Loucy (cell line): Measurements from ENCODE around the gene ROBO1.

Experiments used
- H2AFZ ChIP-seq: fragments of 200-600 bp; sonication (generic); 2 replicates; pipeline ENCODE4 v1.6.0; 2016; ENCODE audit warnings: antibody characterized with exemption, mild to moderate bottlenecking, low read length, moderate library complexity
- H3F3A ChIP-seq: fragments of 200-600 bp; 2 replicates; pipeline ENCODE4 v1.6.0; 2016; ENCODE audit warnings: antibody characterized with exemption, low read depth, mild to moderate bottlenecking
- H3K27me3 ChIP-seq: fragments of 200-600 bp; sonication (generic); 2 replicates; pipeline ENCODE4 v1.6.1; 2014; ENCODE audit warnings: low read length, mild to moderate bottlenecking; ENCODE audit not compliant: insufficient read depth, poor library complexity, severe bottlenecking
- H3K36me3 ChIP-seq: fragments of 200-600 bp; sonication (generic); 2 replicates; pipeline ENCODE4 v1.6.1; 2016; ENCODE audit warnings: low read length; ENCODE audit not compliant: insufficient read depth
- H3K4me1 ChIP-seq: fragments of 200-600 bp; sonication (generic); 2 replicates; pipeline ENCODE4 v1.5.1; 2014; ENCODE audit warnings: low read length, mild to moderate bottlenecking; ENCODE audit not compliant: insufficient read depth, poor library complexity, severe bottlenecking
- H3K4me2 ChIP-seq: fragments of 200-600 bp; sonication (generic); 2 replicates; pipeline ENCODE4 v1.6.0; 2014; ENCODE audit warnings: antibody characterized with exemption, low read length, low read depth, mild to moderate bottlenecking; ENCODE audit not compliant: poor library complexity, severe bottlenecking
- H3K4me3 ChIP-seq: fragments of 200-600 bp; sonication (generic); 2 replicates; pipeline ENCODE4 v1.5.1; 2014; ENCODE audit warnings: low read length, mild to moderate bottlenecking, mixed read lengths; ENCODE audit not compliant: poor library complexity, severe bottlenecking
- H3K79me2 ChIP-seq: fragments of 200-600 bp; sonication (generic); 2 replicates; pipeline ENCODE4 v1.6.1; 2014; ENCODE audit warnings: low read length; ENCODE audit not compliant: insufficient read depth
- H3K9ac ChIP-seq: fragments of 200-600 bp; sonication (generic); 2 replicates; pipeline ENCODE4 v1.6.0; 2014; ENCODE audit warnings: mild to moderate bottlenecking, low read depth, low read length, moderate library complexity; ENCODE audit not compliant: poor library complexity, severe bottlenecking
- H3K9me2 ChIP-seq: fragments of 200-600 bp; sonication (generic); replicated peaks from 2 replicates; pipeline ENCODE4 v1.6.1; 2016; ENCODE audit warnings: low read depth, low read length, mixed read lengths
- H3K9me3 ChIP-seq: fragments of 200-600 bp; sonication (generic); 2 replicates; pipeline ENCODE4 v1.6.1; 2014; ENCODE audit warnings: mild to moderate bottlenecking, antibody characterized with exemption, low read length, low read depth; ENCODE audit not compliant: insufficient read depth
- H4K20me1 ChIP-seq: fragments of 200-600 bp; sonication (generic); 2 replicates; pipeline ENCODE4 v1.6.0; 2014; ENCODE audit warnings: antibody characterized with exemption, low read length, mild to moderate bottlenecking; ENCODE audit not compliant: insufficient read depth, poor library complexity, severe bottlenecking
- CTCF ChIP-seq: fragments of 200-600 bp; sonication (generic); conservative IDR thresholded peaks from 2 replicates; pipeline ENCODE4 v1.5.1; 2014; ENCODE audit warnings: mild to moderate bottlenecking, antibody characterized with exemption, low read length
- EZH2phosphoT487 ChIP-seq: fragments of 200-600 bp; IDR thresholded peaks from 2 replicates; pipeline ENCODE4 v1.6.1; 2018; ENCODE audit warnings: antibody characterized with exemption, mild to moderate bottlenecking, moderate library complexity, borderline replicate concordance

The ROBO1 gene

DNA sequence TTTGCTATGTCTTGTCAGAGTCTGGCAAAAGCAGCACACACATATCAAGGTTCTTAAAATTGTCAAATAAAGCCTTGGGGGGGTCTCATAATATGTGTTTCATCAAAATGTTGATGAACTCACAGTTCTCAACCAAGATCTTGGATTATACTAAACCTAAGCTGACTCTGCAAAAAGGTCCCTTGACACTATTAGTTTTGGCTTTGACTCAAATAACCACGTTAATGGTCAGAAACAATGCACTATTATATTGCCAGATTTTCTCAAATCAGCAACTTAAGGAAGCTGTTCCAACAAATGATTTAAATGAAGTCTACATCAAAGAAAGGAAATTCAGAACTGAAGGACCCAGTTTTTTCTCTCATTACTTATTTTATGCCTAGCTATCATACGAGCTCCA lies 1063.9 kb downstream of the ROBO1 start:
- TF ChIP-seq EZH2phosphoT487 (no peak), CTCF (no peak)
- no peak overlapping the region for H3K4me3 ChIP-seq
- no peak overlapping the region for H2AFZ ChIP-seq
- H4K20me1 ChIP-seq: no peaks in the 10 kb centered on the region
- no peak overlapping the region for H3K4me2 ChIP-seq
- H3K36me3 ChIP-seq: no peaks in the 10 kb centered on the region
- no peak overlapping the region for H3K9ac ChIP-seq
- H3K79me2 ChIP-seq: no peaks in the 10 kb centered on the region
- no peaks in the 10 kb centered on the region for H3F3A ChIP-seq
- H3K4me1 ChIP-seq: no peaks in the 10 kb centered on the region
- no peaks in the 10 kb centered on the region for H3K9me3 ChIP-seq
- no peaks in the 10 kb centered on the region for H3K27me3 ChIP-seq
- no peaks in the 10 kb centered on the region for H3K9me2 ChIP-seq

GRCh38 chr3:78701537-78701936 lies 1066.3 kb downstream of the ROBO1 start:
- Histone ChIP-seq H3F3A (no peaks in the 10 kb centered on the region), H3K79me2 (no peaks in the 10 kb centered on the region), H3K36me3 (no peaks in the 10 kb centered on the region), H3K4me2 (no peak overlapping the region), H4K20me1 (no peaks in the 10 kb centered on the region), H3K9me3 (no peaks in the 10 kb centered on the region), H3K9me2 (no peaks in the 10 kb centered on the region), H3K27me3 (no peaks in the 10 kb centered on the region), H3K4me1 (no peaks in the 10 kb centered on the region), H3K9ac (no peak overlapping the region), H2AFZ (no peak overlapping the region), H3K4me3 (no peak overlapping the region)
- TF ChIP-seq EZH2phosphoT487 (no peak), CTCF (no peak)

DNA sequence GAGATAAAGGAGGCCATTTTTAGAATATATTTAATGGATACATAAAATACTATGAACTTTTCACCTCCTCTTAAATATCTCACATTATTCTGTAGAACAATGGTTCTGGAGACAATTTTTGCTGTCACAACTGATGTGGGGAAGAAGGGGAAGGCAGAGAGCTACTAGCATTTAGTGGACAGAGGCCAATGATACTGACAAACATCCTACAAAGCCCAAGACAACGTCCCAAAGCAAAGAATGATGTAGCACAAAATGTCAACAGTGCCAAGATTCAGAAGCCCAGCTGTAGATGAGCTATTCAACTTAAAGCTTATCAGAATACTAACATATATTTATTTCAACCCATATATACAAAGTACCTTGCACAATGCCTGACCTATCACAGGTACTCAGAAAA lies 1069.4 kb downstream of the ROBO1 start:
- no peak overlapping the region for H3K9ac ChIP-seq
- H3K79me2 ChIP-seq: no peaks in the 10 kb centered on the region
- H3K9me3 ChIP-seq: no peaks in the 10 kb centered on the region
- no peak overlapping the region for H3K4me3 ChIP-seq
- H3K27me3 ChIP-seq: no peaks in the 10 kb centered on the region
- no peak overlapping the region for H3K4me2 ChIP-seq
- H3F3A ChIP-seq: no peaks in the 10 kb centered on the region
- no peaks in the 10 kb centered on the region for H3K9me2 ChIP-seq
- no peaks in the 10 kb centered on the region for H4K20me1 ChIP-seq
- TF ChIP-seq EZH2phosphoT487 (no peak), CTCF (no peak)
- no peak overlapping the region for H2AFZ ChIP-seq
- no peaks in the 10 kb centered on the region for H3K4me1 ChIP-seq
- no peaks in the 10 kb centered on the region for H3K36me3 ChIP-seq
